PC-3 (cell line): ENCODE results near the gene TNRC18. TPM values are rescaled to one million over a fixed set of nuclear protein-coding genes. Genes with fewer than 3 reads are reported as not detected.

Experiments used
- ATAC-seq: fragments of 200-7000 bp; cut with Tn5 transposase; 2 replicates; pipeline ENCODE4 v1.9.1; 2020; ENCODE audit warnings: mild to moderate bottlenecking, moderate library complexity
- BruUV-seq: library from RNA; stranded (reverse); fragments of 400-500 nt; replicated peaks from 2 replicates; lab custom pipeline; 2021; lab: Mats Ljungman, UMichigan
- CTCF ChIA-PET: fragments of 300-600 bp; sonication (Branson Sonifier 250); formaldehyde crosslinking; loops from one replicate; lab custom pipeline; 2022; ENCODE audit warnings: antibody characterized with exemption; lab: Charles Lee
- POLR2A ChIA-PET: fragments of 300-600 bp; sonication (Branson Sonifier 250); formaldehyde crosslinking; loops from one replicate; lab custom pipeline; 2022; ENCODE audit warnings: antibody characterized with exemption; ENCODE audit not compliant: unreplicated experiment; lab: Charles Lee
- DNase-seq: peaks from one replicate; pipeline ENCODE4 v3.0.0-alpha.2; 2015
- H2AFZ ChIP-seq: fragments of 300-600 bp; sonication (generic); 2 replicates; pipeline ENCODE4 v1.6.0; 2016; ENCODE audit warnings: antibody characterized with exemption, low read length
- H3F3A ChIP-seq: fragments of 300-600 bp; sonication (generic); one replicate; pipeline ENCODE4 v1.6.0; 2017; ENCODE audit warnings: antibody characterized with exemption, low read length, control low read depth, mild to moderate bottlenecking; ENCODE audit not compliant: unreplicated experiment
- H3K27ac ChIP-seq: fragments of 300-600 bp; sonication (generic); 2 replicates; pipeline ENCODE4 v1.5.1; 2016; ENCODE audit warnings: mild to moderate bottlenecking, low read length
- H3K27me3 ChIP-seq: fragments of 300-600 bp; sonication (generic); 2 replicates; pipeline ENCODE4 v1.6.1; 2016; ENCODE audit warnings: low read length, mixed read lengths
- H3K36me3 ChIP-seq: fragments of 300-600 bp; sonication (generic); 2 replicates; pipeline ENCODE4 v1.6.1; 2016; ENCODE audit warnings: low read depth, mixed run types, low read length, mixed read lengths
- H3K4me1 ChIP-seq: fragments of 300-600 bp; sonication (generic); 2 replicates; pipeline ENCODE4 v1.5.1; 2016; ENCODE audit warnings: low read length; ENCODE audit not compliant: insufficient read depth
- H3K4me2 ChIP-seq: fragments of 300-600 bp; sonication (generic); 2 replicates; pipeline ENCODE4 v1.6.0; 2016; ENCODE audit warnings: low read length
- H3K4me3 ChIP-seq: fragments of 300-600 bp; sonication (generic); 2 replicates; pipeline ENCODE4 v1.5.1; 2016; ENCODE audit warnings: mild to moderate bottlenecking, low read length, mixed read lengths
- H3K79me2 ChIP-seq: fragments of 300-600 bp; sonication (generic); 2 replicates; pipeline ENCODE4 v1.6.1; 2017; ENCODE audit warnings: low read length, mixed read lengths
- H3K9ac ChIP-seq: fragments of 300-600 bp; sonication (generic); 2 replicates; pipeline ENCODE4 v1.6.0; 2016; ENCODE audit warnings: mild to moderate bottlenecking, low read length
- H3K9me2 ChIP-seq: fragments of 300-600 bp; sonication (generic); replicated peaks from 2 replicates; pipeline ENCODE4 v1.6.1; 2016; ENCODE audit warnings: mixed run types, low read length, mixed read lengths
- H3K9me3 ChIP-seq: fragments of 300-600 bp; sonication (generic); 2 replicates; pipeline ENCODE4 v1.6.1; 2016; ENCODE audit warnings: low read length, mixed read lengths
- H4K20me1 ChIP-seq: fragments of 300-600 bp; sonication (generic); 2 replicates; pipeline ENCODE4 v1.6.1; 2016; ENCODE audit warnings: low read length, mixed read lengths
- CTCF ChIP-seq: fragments of 300-600 bp; sonication (generic); conservative IDR thresholded peaks from 2 replicates; pipeline ENCODE4 v1.5.1; 2017; ENCODE audit warnings: antibody characterized with exemption, low read depth, mild to moderate bottlenecking, low read length
- EZH2 ChIP-seq: fragments of 300-600 bp; sonication (generic); IDR thresholded peaks from one replicate; pipeline ENCODE4 v1.6.1; 2017; ENCODE audit warnings: antibody characterized with exemption, mild to moderate bottlenecking, low read length; ENCODE audit not compliant: unreplicated experiment
- EZH2phosphoT487 ChIP-seq: fragments of 300-600 bp; sonication (generic); IDR thresholded peaks from 2 replicates; pipeline ENCODE4 v1.6.1; 2018; ENCODE audit warnings: mild to moderate bottlenecking, antibody characterized with exemption, low read length, borderline replicate concordance
- intact Hi-C: fragments of 100-400 bp; cut with micrococcal nuclease; formaldehyde crosslinking; loops from 2 replicates; pipeline ENCODE4 v1.9.0; 2023
- total RNA-seq: library from RNA; depleted of rRNA; stranded (reverse); fragments of >200 nt; gene quantifications from 2 replicates; pipeline ENCODE4 v1.2.3, GENCODE V29; 2014

Gene TNRC18
- total RNA-seq, 1 experiment from 2014 or later: 26.8 TPM

- Histone ChIP-seq H2AFZ (no peak overlapping the region), H3K4me3 (peak overlapping the region; percentile 99), H3K79me2 (peaks cover 85% of the 10 kb centered on the region), H3K27ac (peak overlapping the region; percentile 95), H4K20me1 (no peaks in the 10 kb centered on the region), H3K9me2 (no peaks in the 10 kb centered on the region), H3K4me2 (peak overlapping the region; percentile 100), H3K36me3 (no peaks in the 10 kb centered on the region), H3K9me3 (no peaks in the 10 kb centered on the region), H3F3A (no peaks in the 10 kb centered on the region), H3K27me3 (no peaks in the 10 kb centered on the region), H3K4me1 (peaks cover 22% of the 10 kb centered on the region), H3K9ac (peak overlapping the region; percentile 98)
- ATAC-seq (no peak), DNase-seq (no peak)
- TF ChIP-seq EZH2 (no peak), CTCF (no peak), EZH2phosphoT487 (no peak)
- POLR2A ChIA-PET: interaction anchor here (0.6 kb wide), 1 partner anchor 23 kb away, joined by 5 read pairs; no protein-coding TSS in a partner anchor
- intact Hi-C loops: no loop called here
- no TSS peak for BruUV-seq
- CTCF ChIA-PET: no interaction called here
Observed at GRCh38 chr7:5420067-5420880, 3.4 kb downstream of the TNRC18 start.

GRCh38 chr7:5419539-5420066, 4.0 kb downstream of the TNRC18 start:
- H3K9ac ChIP-seq: peak overlapping the region; percentile 98
- H3F3A ChIP-seq: no peaks in the 10 kb centered on the region
- ATAC-seq (no peak), DNase-seq (peak; percentile 17)
- no peak overlapping the region for H2AFZ ChIP-seq
- TF ChIP-seq EZH2phosphoT487 (no peak), CTCF (no peak), EZH2 (no peak)
- no peaks in the 10 kb centered on the region for H3K36me3 ChIP-seq
- no peaks in the 10 kb centered on the region for H3K27me3 ChIP-seq
- peak overlapping the region; percentile 95 for H3K27ac ChIP-seq
- CTCF ChIA-PET: interaction anchor here (0.6 kb wide), 1 partner anchor 23 kb away, joined by 5 read pairs; no protein-coding TSS in a partner anchor
- H3K4me1 ChIP-seq: peaks cover 22% of the 10 kb centered on the region
- no peaks in the 10 kb centered on the region for H3K9me3 ChIP-seq
- H3K4me3 ChIP-seq: peak overlapping the region; percentile 99
- no peaks in the 10 kb centered on the region for H3K9me2 ChIP-seq
- peaks cover 84% of the 10 kb centered on the region for H3K79me2 ChIP-seq
- intact Hi-C loops: no loop called here
- BruUV-seq: no TSS peak
- H4K20me1 ChIP-seq: no peaks in the 10 kb centered on the region
- POLR2A ChIA-PET: interaction anchor here (0.6 kb wide), 1 partner anchor 22 kb away, joined by 5 read pairs; no protein-coding TSS in a partner anchor
- peak overlapping the region; percentile 100 for H3K4me2 ChIP-seq

GRCh38 chr7:5418285-5418582, 5.4 kb downstream of the TNRC18 start:
- H4K20me1 ChIP-seq: no peaks in the 10 kb centered on the region
- no peak for ATAC-seq

More at GRCh38 chr7:5418285-5418582, 5.4 kb downstream of the TNRC18 start:
- intact Hi-C loops: no loop called here
- Histone ChIP-seq H3F3A (no peaks in the 10 kb centered on the region), H3K4me1 (peaks cover 22% of the 10 kb centered on the region), H3K27me3 (no peaks in the 10 kb centered on the region), H2AFZ (no peak overlapping the region), H3K79me2 (peaks cover 78% of the 10 kb centered on the region), H3K9ac (peak overlapping the region; percentile 50), H3K9me2 (no peaks in the 10 kb centered on the region), H3K9me3 (no peaks in the 10 kb centered on the region), H3K4me3 (peak overlapping the region; percentile 99), H3K36me3 (no peaks in the 10 kb centered on the region), H3K27ac (peak overlapping the region; percentile 95), H3K4me2 (peak overlapping the region; percentile 100)
- CTCF ChIA-PET: no interaction called here
- POLR2A ChIA-PET: no interaction called here
- no TSS peak for BruUV-seq
- no peak for DNase-seq
- no peak for TF ChIP-seq EZH2phosphoT487
- no peak for TF ChIP-seq EZH2
